Esophagus muscularis mucosa (tissue), 4 donors: ENCODE results near the gene NXN. TPM values are rescaled to one million over a fixed set of nuclear protein-coding genes. Genes with fewer than 3 reads are reported as not detected.
"Not testable (repeated sequence)": the region's sequence is repeated elsewhere in the genome, so short reads cannot be mapped to it uniquely, and the experiment has no call there.

Source experiments
- DNase-seq: peaks from one replicate; pipeline ENCODE4 v3.0.0-alpha.2; 2017; ENCODE audit errors: extremely low spot score
- H3K27ac ChIP-seq, 4 donors: fragments of 200-600 bp; sonication (generic); replicated peaks in 1 of 4; 1 replicate in 3 of 4; 2 replicates in 1 of 4; pipeline ENCODE4 v1.5.1; 2016 to 2019; ENCODE audit warnings: mild to moderate bottlenecking in 1 of 4
- H3K27me3 ChIP-seq, 4 donors: fragments of 200-600 bp; sonication (generic); one replicate each; pipeline versions ENCODE4 v1.5.1 to v1.6.0; 2016 to 2019
- H3K36me3 ChIP-seq, 4 donors: fragments of 200-600 bp; sonication (generic); one replicate each; pipeline ENCODE4 v1.5.1; 2016 to 2019
- H3K4me1 ChIP-seq, 4 donors: fragments of 200-600 bp; sonication (generic); one replicate each; pipeline ENCODE4 v1.5.1; 2016 to 2019
- H3K4me3 ChIP-seq, 4 donors: fragments of 200-600 bp; sonication (generic); 1 replicate in 2 of 4; 2 replicates in 2 of 4; pipeline ENCODE4 v1.5.1; 2016 to 2019; ENCODE audit warnings: mild to moderate bottlenecking in 4 of 4, moderate library complexity in 1 of 4
- H3K9me3 ChIP-seq, 4 donors: fragments of 200-600 bp; sonication (generic); 1 replicate in 3 of 4; 2 replicates in 1 of 4; pipeline ENCODE4 v1.5.1; 2016 to 2019
- CTCF ChIP-seq, 3 experiments: fragments of 200-600 bp in 2 of 3; fragments of 450-650 bp in 1 of 3; sonication (generic) in 2 of 3; IDR thresholded peaks; one replicate each; pipeline ENCODE4 v1.5.1; 2017 to 2019; ENCODE audit warnings: antibody characterized with exemption in 3 of 3, mild to moderate bottlenecking in 2 of 3, moderate library complexity in 1 of 3
- EP300 ChIP-seq: sonication (generic); formaldehyde crosslinking; IDR thresholded peaks from one replicate; pipeline ENCODE4 v1.6.1; 2017; ENCODE audit warnings: antibody characterized with exemption
- POLR2A ChIP-seq: fragments of 450-650 bp; IDR thresholded peaks from one replicate; pipeline ENCODE4 v1.6.1; 2017; ENCODE audit warnings: antibody characterized with exemption, moderate library complexity, mild to moderate bottlenecking, low read depth
- POLR2AphosphoS5 ChIP-seq, 2 donors: sonication (generic); formaldehyde crosslinking; IDR thresholded peaks; one replicate each; pipeline ENCODE4 v1.6.1; 2017; ENCODE audit warnings: antibody characterized with exemption in 2 of 2
- WGBS: methylation state at CpG from one replicate; pipeline ENCODE4 v1.1.5; 2018; 5-methylcytosine and 5-hydroxymethylcytosine counted together
- intact Hi-C: fragments of 100-400 bp; cut with DNase I; formaldehyde crosslinking; loops from one replicate; pipeline ENCODE4 v1.15.1; 2023
- total RNA-seq, 4 donors: library from RNA; depleted of rRNA; stranded (reverse); fragments of >200 nt; gene quantifications; one replicate each; pipeline versions ENCODE4 v1.1.0 to v1.2.1, GENCODE V29; 2016

The NXN gene
- total RNA-seq, 4 donors from 2014 or later, result 37.0 to 65.6 (median 49.8) TPM

GRCh38 chr17:789931-790873, 189.4 kb downstream of the NXN start:
- Histone ChIP-seq H3K4me1 (peaks cover 7 to 52% (median 35%) of the 10 kb centered on the region in 4 donors), H3K27ac (peak overlapping the region; percentile 38 to 61 (median 57)), H3K36me3 (peaks cover 21 to 61% (median 52%) of the 10 kb centered on the region in 4 donors)
- H3K27me3 ChIP-seq, H3K9me3 ChIP-seq, H3K4me3 ChIP-seq, DNase-seq: not testable (repeated sequence)
- peak in 1 of 2 donors; percentile 4 for TF ChIP-seq POLR2AphosphoS5 (IDR thresholded peaks at IDR 0.05)
- intact Hi-C loops, result loop anchor here (10.0 kb wide), 1 partner anchor 65 kb away; no protein-coding TSS in a partner anchor
- WGBS, result 49% methylated on average over 30 of the region's 38 CpGs

GRCh38 chr17:789160-789840, 190.3 kb downstream of the NXN start:
- Histone ChIP-seq H3K4me3 (no peak overlapping the region), H3K27ac (peak overlapping the region; percentile 38 to 61 (median 57)), H3K9me3 (no peaks in the 10 kb centered on the region), H3K4me1 (peaks cover 2 to 47% (median 33%) of the 10 kb centered on the region in 4 donors), H3K27me3 (no peaks in the 10 kb centered on the region), H3K36me3 (peaks cover 21 to 69% (median 56%) of the 10 kb centered on the region in 4 donors)
- intact Hi-C loops, result no loop called here
- no peak for TF ChIP-seq CTCF (IDR thresholded peaks at IDR 0.05)
- no peak for TF ChIP-seq POLR2A
- WGBS, result 86% methylated on average over 14 of the region's 14 CpGs
- no peak for DNase-seq

- peaks cover 21 to 75% (median 61%) of the 10 kb centered on the region in 4 donors for H3K36me3 ChIP-seq
- no peak for DNase-seq
These were observed 191.0 kb downstream of the NXN start for GRCh38 chr17:788551-788950.

GRCh38 chr17:787641-788221, 191.8 kb downstream of the NXN start:
- intact Hi-C loops, result no loop called here
- 89% methylated on average over 12 of the region's 12 CpGs for WGBS
- no peak overlapping the region for H3K4me3 ChIP-seq
- no peak overlapping the region for H3K27ac ChIP-seq
- peaks cover 21 to 72% (median 57%) of the 10 kb centered on the region in 4 donors for H3K36me3 ChIP-seq
- no peaks in the 10 kb centered on the region for H3K9me3 ChIP-seq
- no peaks in the 10 kb centered on the region for H3K27me3 ChIP-seq
- no peak for TF ChIP-seq POLR2A
- TF ChIP-seq EP300, result no peak
- no peak for TF ChIP-seq POLR2AphosphoS5 (IDR thresholded peaks at IDR 0.05)
- no peak for TF ChIP-seq CTCF (IDR thresholded peaks at IDR 0.05)
- no peak for DNase-seq
- H3K4me1 ChIP-seq, result peaks cover 17 to 51% (median 39%) of the 10 kb centered on the region in 4 donors

More at GRCh38 chr17:788551-788950, 191.0 kb downstream of the NXN start:
- H3K4me3 ChIP-seq, result no peak overlapping the region
- WGBS, result 100% methylated on average over 1 of the region's 4 CpGs
- no peak overlapping the region for H3K27ac ChIP-seq
- H3K4me1 ChIP-seq, result peaks cover 9 to 47% (median 33%) of the 10 kb centered on the region in 4 donors
- intact Hi-C loops, result no loop called here
- H3K27me3 ChIP-seq, result no peaks in the 10 kb centered on the region
- no peaks in the 10 kb centered on the region for H3K9me3 ChIP-seq
- TF ChIP-seq EP300, result no peak
- no peak for TF ChIP-seq CTCF (IDR thresholded peaks at IDR 0.05)
- no peak for TF ChIP-seq POLR2AphosphoS5 (IDR thresholded peaks at IDR 0.05)
- TF ChIP-seq POLR2A, result no peak

- H3K27ac ChIP-seq, intact Hi-C loops, H3K27me3 ChIP-seq, DNase-seq, H3K4me3 ChIP-seq, H3K9me3 ChIP-seq: not testable (repeated sequence)
- Histone ChIP-seq H3K36me3 (peaks cover 21 to 53% (median 42%) of the 10 kb centered on the region in 4 donors), H3K4me1 (peaks cover 22 to 45% (median 40%) of the 10 kb centered on the region in 4 donors)
- WGBS, result 96% methylated on average over 7 of the region's 7 CpGs
These were observed 193.7 kb downstream of the NXN start for GRCh38 chr17:785901-786300.
